ENCODE measurements around the gene SI.
"Not testable (repeated sequence)": the region's sequence is repeated elsewhere in the genome, so short reads cannot be mapped to it uniquely, and the experiment has no call there.

The SI gene

DNA sequence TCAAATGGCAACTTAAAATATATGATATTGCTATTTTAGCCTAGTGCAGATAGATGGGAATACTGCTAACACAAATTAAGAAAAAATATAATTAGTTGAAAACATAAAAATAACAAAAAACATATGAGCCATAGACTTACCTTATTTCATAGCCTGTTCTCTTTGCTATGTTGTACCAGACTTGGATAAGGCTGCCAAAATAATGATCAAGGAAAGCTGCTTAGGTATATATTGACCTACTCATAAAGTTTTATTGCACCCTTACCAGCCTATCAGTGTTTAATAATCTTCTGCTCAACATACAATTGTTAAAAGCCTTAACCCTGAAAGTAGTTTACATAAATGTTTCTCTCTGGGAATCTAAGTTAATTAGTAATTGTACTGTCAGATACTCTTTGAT lies at the start of gene SI:
SI (minus strand) TSS at position 204 of the 400 bp plus-strand sequence. CDS start 2,484 bp downstream, outside the sequence.
- DNase-seq (ENCODE audit: low read depth), result no peak

DNA sequence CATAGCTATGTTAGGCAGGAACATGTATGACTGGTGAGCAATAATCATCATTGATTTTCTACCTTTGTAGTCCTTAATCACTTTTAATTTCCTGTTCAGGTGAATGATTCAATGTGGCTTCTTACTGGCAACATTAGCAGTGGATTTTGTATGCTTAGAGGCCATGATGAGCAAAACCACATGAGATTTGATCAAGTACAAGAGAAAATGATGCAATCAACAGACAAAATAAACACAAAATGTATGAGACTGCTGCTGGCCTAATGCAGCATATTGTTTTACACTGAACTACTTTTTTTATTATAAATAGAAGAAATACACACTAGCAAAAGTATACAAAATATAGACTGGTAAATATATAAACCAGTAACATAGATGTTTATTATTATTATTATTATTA lies 47.5 kb upstream of the SI start:
- DNase-seq (ENCODE audit: low read depth), result no peak

DNA sequence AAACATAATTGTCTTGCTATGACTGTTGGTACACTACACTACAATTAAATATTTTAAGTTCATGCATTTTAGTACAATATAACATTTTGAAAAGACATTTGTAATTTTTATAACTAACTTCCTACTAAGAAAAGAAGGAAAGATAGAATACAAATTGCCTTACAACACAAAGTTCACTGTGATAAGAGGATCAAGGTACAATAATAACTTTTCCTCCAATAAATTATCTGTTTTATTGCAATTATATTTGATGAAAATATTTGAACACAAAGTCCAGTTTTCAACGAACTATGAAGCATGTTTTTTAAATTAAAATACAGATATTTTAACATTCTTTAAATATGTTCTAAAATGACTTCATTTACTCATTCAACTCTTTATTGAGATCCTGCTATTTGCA lies 33.1 kb upstream of the SI start:
- no peak for DNase-seq (ENCODE audit: low read depth)

DNA sequence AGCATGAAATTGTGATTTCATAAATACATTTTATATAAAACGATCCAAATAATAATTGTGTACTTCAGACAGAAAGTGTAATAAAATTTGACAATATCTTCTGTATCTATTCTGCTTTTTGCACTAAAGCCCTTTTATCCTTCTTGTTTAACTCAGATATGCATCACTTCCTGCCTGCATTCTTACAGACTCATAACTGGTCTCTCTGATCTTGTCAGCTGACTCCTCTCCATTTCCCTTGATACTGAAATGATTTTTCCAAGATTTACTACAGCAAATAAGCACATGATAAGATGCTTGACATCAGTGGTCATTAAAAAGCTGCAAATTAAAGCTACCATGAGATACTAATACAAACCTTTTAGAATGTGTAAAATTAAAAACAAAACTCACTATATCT lies 25.3 kb upstream of the SI start:
- DNase-seq (ENCODE audit: low read depth), result no peak

DNA sequence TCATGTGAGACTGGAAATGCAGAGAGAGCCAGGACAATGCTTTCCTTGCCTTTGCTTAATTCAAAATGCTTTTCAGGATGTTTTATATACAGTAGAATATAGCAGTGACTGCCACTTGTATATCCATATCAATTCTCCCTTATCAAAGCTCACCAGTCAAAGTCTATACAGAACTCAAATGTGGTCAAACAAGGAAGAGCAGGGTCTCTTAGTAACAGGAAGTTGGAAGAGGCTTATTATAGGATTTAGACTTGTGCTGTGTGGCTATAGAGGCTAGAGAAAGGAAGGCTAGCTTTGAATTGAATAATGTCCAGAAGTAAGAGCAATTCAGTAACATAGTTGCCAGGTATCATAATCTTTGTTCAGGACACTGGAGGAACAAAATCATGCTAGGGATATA lies 4.4 kb upstream of the SI start:
- DNase-seq (ENCODE audit: low read depth), result no peak

DNA sequence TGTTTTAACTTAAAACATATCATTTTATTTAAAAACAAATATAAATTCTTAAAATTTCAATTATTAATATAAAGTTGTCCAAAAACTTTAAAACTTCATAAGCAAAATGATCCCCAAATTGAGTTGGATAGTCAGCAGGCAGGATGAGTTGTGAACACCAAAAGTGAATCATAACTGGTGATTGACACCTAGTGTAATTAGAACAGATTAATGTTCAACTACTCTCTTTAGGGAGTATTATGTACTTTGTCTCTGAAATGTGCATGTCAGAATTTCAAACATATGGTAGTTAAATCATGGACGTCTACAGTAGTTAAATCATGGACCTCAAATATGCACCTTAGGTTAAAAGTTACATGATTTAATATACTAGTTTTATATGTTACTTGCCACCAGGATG lies 2.9 kb upstream of the SI start:
- DNase-seq (ENCODE audit: low read depth), result no peak

DNA sequence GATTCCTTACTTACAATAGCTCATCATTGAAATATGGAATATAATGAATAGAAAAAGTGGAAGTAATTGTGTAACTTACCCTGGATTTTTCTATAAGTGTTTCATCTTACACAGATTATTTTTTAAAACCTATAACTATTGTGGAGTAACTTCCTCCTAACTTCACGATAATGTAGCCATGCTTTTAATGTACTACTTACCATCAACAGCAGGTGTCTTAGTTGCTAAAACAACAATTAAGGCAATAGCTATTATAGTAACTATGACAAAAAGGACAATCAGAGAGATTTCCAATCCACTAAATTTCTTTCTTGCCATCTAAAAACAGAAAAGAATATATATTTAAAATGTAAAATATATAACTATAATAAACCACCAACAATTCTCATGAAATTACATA lies 2.6 kb downstream of the SI start:
- no peak for DNase-seq (ENCODE audit: low read depth)

DNA sequence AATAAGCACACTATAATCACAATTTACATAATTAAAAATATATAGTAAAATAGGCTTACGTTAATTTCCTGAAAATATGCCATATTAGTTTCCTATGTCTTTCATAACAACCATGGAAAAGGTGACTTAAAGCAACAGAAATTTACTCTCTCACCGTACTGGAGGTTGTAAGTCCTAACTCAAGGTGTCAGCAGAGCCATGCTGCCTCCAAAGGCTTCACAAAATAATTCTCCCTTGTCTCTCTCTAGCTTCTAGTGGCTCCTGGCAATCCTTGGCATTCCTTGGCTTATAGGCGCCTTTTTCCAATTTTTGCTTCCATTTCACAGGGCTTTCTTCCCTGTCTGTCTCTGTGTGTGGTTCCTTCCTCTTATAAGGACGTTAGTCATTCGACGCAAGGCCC lies 7.6 kb downstream of the SI start:
- DNase-seq (ENCODE audit: low read depth), result no peak

DNA sequence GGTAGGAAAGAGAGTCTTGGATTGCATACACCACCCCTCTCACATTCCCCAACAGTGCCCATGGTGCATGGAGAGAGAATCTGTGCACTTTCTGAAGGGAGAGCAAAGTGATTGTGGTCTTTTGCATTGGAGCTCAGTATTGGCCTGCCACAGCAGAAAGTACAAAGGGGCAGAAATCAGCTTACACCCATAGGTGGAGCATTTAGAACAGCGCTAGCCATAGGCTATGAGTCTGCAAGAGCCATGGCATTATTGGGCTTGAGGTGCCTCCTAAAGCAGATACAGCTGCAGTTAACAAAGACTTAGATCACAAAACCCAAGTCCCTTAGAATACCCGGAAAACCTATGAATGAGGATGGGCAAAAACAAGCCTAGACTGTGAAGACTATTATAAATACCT lies 21.8 kb downstream of the SI start:
- DNase-seq (ENCODE audit: low read depth), result no peak

DNA sequence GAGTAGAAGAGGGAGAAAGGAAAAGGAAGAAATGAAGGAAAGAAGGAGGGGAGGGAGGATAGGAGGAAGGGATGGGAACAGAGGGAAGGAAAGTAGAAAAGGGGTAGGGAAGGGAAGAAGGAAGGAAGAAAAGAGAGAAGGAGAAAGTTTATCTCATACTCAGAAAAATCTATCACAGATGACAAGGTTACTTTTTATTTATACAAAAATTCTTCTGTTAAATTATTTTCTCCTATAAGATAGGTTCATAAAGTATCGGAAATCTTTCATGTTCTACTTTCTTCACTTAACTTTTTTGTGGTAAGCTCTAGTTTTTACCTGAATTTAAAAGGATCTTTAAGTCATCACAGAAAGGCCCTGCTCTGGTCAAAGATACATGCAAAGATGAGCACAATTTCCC lies 38.1 kb downstream of the SI start:
- DNase-seq (ENCODE audit: low read depth), result no peak

DNA sequence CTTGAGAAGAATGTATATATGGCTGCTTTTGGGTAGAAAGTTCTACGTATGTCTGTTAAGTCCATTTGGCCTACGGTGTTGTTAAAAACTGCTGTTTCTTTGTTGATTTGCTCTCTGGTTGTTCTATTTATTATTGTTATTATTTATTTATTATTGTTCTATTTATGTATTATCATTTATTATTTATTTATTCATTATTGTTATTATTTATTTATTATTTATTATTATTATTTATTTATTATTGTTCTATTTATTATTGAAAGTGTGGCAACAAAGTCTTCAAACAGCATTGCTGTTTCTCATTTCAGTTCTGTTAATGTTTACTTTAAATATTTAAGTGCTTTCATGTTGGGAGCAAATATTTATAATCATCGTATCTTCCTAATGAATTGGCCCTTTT lies 66.7 kb downstream of the SI start:
- DNase-seq (ENCODE audit: low read depth), result no peak

DNA sequence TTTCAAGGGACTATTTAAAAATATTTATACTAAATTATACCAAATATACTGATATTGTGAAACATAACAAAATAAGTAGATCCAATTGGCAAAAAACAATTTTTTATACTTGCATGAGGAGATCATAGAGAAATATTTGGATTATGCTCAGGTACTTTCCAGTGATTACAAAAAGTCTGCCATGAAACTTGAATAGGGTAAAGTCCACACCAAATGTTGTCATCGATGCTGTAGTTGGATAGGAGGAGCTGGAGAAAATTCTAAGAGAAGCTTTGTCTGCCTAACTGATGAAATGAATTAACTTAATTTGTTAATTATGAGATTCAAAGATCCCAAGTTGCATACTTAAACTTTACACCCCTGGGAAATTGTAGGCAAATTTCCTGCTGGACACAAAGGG lies 93.3 kb downstream of the SI start:
- DNase-seq (ENCODE audit: low read depth), result no peak

DNA sequence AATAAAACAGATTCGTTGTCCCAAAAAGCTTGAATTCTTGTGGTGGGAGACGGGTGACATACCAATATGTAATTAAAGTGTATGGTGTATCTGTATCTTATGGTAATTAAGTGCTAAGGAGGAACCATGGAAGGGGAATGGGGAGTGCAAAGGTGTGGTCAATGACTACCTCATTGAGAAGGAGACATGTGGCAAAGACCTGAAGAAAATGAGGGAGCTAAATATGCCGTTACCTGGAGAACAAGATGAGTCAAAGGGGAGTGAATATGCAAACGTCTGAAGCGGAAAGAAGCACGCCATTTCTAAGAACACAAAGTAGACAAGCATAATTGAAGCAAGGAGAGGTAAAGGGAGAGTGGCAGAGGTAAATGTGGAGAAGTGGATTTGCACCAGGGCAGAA lies 115.7 kb downstream of the SI start:
- no peak for DNase-seq (ENCODE audit: low read depth)

DNA sequence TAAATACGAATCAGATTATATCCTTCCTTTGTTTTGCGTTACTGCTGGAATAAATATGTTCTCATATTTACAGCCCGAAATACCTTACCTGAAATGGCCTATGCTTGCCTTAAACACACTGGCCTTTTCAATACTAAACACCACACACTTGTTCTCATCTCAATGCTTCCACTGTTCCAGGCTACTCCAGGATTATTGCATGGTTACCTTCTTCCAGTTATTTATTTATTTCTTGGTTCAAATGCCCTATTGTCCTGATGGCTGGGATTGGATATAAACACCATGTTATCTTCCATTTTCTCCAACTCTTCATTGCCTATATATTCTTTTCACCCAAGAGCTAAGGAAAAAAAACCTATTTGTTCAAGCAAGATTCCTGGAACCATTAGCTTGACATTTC lies 125.3 kb downstream of the SI start:
- no peak for DNase-seq (ENCODE audit: low read depth)

DNA sequence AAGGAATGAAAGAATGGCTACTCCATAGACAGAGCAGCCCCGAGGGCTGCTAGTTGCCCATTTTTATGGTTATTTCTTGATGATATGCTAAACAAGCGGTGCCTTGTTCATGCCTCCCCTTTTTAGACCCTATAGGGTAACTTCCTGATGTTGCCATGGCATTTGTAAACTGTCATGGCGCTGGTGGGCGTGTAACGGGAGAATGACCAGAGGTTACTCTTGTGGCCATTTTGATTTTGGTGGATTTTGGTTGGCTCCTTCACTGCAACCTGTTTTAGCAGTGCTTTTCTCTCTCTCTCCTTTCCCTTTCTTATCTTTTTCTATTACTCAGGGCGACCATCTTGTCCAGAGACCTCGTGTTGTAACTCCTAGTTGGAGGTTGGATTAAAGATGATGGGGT lies 126.9 kb downstream of the SI start:
- not testable (repeated sequence) for DNase-seq (ENCODE audit: low read depth)

DNA sequence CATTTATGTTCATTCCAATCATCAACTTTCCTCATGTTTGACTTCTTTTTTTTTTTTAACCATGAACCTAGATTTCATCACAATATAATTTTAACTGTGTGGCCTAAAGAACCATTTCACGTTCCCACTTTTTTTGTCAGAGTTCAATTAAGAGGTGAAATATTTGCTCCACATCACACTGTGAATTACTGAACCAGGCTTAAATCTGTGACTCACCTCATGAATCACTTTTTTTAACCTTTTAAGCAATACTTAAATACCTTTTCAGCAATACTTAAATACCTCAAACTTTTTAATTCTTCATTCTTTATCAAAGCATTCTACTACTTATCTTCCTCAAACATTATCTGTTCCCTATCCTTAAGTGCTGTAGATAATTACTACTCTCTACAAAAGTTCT lies 137.6 kb downstream of the SI start:
- peak; percentile 18 for DNase-seq (ENCODE audit: low read depth)

DNA sequence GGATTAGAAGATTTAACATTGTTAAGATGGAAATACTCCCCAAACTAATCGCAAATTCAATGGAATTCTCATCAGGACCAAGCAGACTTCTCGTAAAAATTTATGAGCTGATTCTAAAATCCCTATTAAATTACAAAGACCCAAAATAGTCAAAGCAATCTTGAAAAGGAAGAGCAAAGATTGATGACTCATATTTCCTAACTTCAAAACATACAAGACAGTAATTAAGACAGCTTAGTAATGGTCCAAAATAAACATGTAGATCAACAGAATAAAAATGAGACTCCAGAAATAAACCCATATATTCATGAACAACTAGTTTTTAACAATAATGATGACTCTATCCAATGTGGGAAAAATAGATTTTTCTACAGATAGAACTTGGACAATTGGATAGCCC lies 148.7 kb downstream of the SI start:
- no peak for DNase-seq (ENCODE audit: low read depth)

All from non-pigmented ciliary epithelial cell (primary cell).